Hepatocyte (in vitro differentiated cells): ENCODE data around the gene DSCAML1. TPM values are rescaled to one million over a fixed set of nuclear protein-coding genes. Genes with fewer than 3 reads are reported as not detected.

ENCODE experiments used
- DNase-seq: peaks from one replicate; pipeline ENCODE4 v3.0.0-alpha.2; 2016; ENCODE audit warnings: low spot score
- H2AFZ ChIP-seq: fragments of 200-600 bp; sonication (generic); 2 replicates; pipeline ENCODE4 v1.6.0; 2016; ENCODE audit warnings: antibody characterized with exemption, mild to moderate bottlenecking
- H3K27ac ChIP-seq: fragments of 200-600 bp; sonication (generic); 2 replicates; pipeline ENCODE4 v1.5.1; 2016; ENCODE audit warnings: mild to moderate bottlenecking
- H3K27me3 ChIP-seq: fragments of 200-600 bp; sonication (generic); 2 replicates; pipeline ENCODE4 v1.6.1; 2016
- H3K36me3 ChIP-seq: fragments of 200-600 bp; sonication (generic); replicated peaks from 2 replicates; pipeline ENCODE4 v1.5.1; 2016; ENCODE audit warnings: low read depth; ENCODE audit not compliant: insufficient read depth
- H3K4me1 ChIP-seq: fragments of 200-600 bp; sonication (generic); 2 replicates; pipeline ENCODE4 v1.5.1; 2016; ENCODE audit warnings: mild to moderate bottlenecking, moderate library complexity; ENCODE audit not compliant: insufficient read depth
- H3K4me2 ChIP-seq: fragments of 200-600 bp; sonication (generic); 2 replicates; pipeline ENCODE4 v1.6.0; 2016
- H3K4me3 ChIP-seq: fragments of 200-600 bp; sonication (generic); 2 replicates; pipeline ENCODE4 v1.5.1; 2016; ENCODE audit warnings: mild to moderate bottlenecking
- H3K79me2 ChIP-seq: fragments of 200-600 bp; sonication (generic); 2 replicates; pipeline ENCODE4 v1.6.0; 2017; ENCODE audit warnings: mild to moderate bottlenecking
- H3K9me2 ChIP-seq: fragments of 200-600 bp; sonication (generic); replicated peaks from 2 replicates; pipeline ENCODE4 v1.6.0; 2017; ENCODE audit warnings: mild to moderate bottlenecking; ENCODE audit not compliant: insufficient read depth
- H3K9me3 ChIP-seq: fragments of 200-600 bp; sonication (generic); 2 replicates; pipeline ENCODE4 v1.5.1; 2016; ENCODE audit warnings: low read depth, mild to moderate bottlenecking
- H4K20me1 ChIP-seq: fragments of 200-600 bp; sonication (generic); 2 replicates; pipeline ENCODE4 v1.6.0; 2016; ENCODE audit warnings: mild to moderate bottlenecking; ENCODE audit not compliant: insufficient read depth, poor library complexity, severe bottlenecking
- CTCF ChIP-seq: fragments of 200-600 bp; sonication (generic); IDR thresholded peaks from 2 replicates; pipeline ENCODE4 v1.5.1; 2016; ENCODE audit warnings: antibody characterized with exemption, mild to moderate bottlenecking; ENCODE audit not compliant: poor library complexity
- EZH2 ChIP-seq: fragments of 200-600 bp; sonication (generic); IDR thresholded peaks from 2 replicates; pipeline ENCODE4 v1.6.1; 2016; ENCODE audit warnings: antibody characterized with exemption, mild to moderate bottlenecking, borderline replicate concordance
- EZH2phosphoT487 ChIP-seq: fragments of 200-600 bp; sonication (generic); IDR thresholded peaks from one replicate; pipeline ENCODE4 v1.6.1; 2018; ENCODE audit warnings: antibody characterized with exemption, mild to moderate bottlenecking, low read depth, moderate library complexity; ENCODE audit not compliant: unreplicated experiment, severe bottlenecking
- WGBS: methylation state at CpG from one replicate; pipeline ENCODE4 v1.1.6; 2016; ENCODE audit warnings: low lambda C conversion rate; ENCODE audit errors: missing lambda C conversion rate; 5-methylcytosine and 5-hydroxymethylcytosine counted together
- polyA plus RNA-seq: library from polyadenylated mRNA; unstranded; fragments of >200 nt; fragmentation: Nextera tagmentation; extraction: Ambion mirVana; gene quantifications from 2 replicates; pipeline ENCODE4 v1.2.1, GENCODE V29; 2016
- total RNA-seq: library from RNA; depleted of rRNA; stranded (reverse); fragments of >200 nt; gene quantifications from 2 replicates; pipeline ENCODE4 v1.2.3, GENCODE V29; 2014

The DSCAML1 gene
- total and polyA plus RNA-seq, 2 experiments from 2014 or later: 0.46 to 2.6 TPM

GRCh38 chr11:117444256-117444655 lies 352.8 kb downstream of the DSCAML1 start:
- 52% methylated on average over 8 of the region's 8 CpGs for WGBS
- Histone ChIP-seq H3K9me2 (no peaks in the 10 kb centered on the region), H3K4me3 (no peak overlapping the region), H3K27ac (no peak overlapping the region), H3K36me3 (no peaks in the 10 kb centered on the region), H3K4me2 (no peak overlapping the region), H4K20me1 (no peaks in the 10 kb centered on the region), H3K4me1 (peaks cover 6% of the 10 kb centered on the region), H3K27me3 (peaks cover 9% of the 10 kb centered on the region), H3K79me2 (no peaks in the 10 kb centered on the region), H2AFZ (no peak overlapping the region), H3K9me3 (no peaks in the 10 kb centered on the region)
- no peak for DNase-seq
- no peak for TF ChIP-seq EZH2
- no peak for TF ChIP-seq EZH2phosphoT487
- TF ChIP-seq CTCF: no peak

- Histone ChIP-seq H3K9me2 (no peaks in the 10 kb centered on the region), H3K4me1 (peaks cover 6% of the 10 kb centered on the region), H3K4me3 (no peak overlapping the region), H4K20me1 (no peaks in the 10 kb centered on the region), H3K27me3 (peaks cover 9% of the 10 kb centered on the region), H3K27ac (no peak overlapping the region), H3K36me3 (no peaks in the 10 kb centered on the region), H3K9me3 (no peaks in the 10 kb centered on the region), H2AFZ (no peak overlapping the region), H3K79me2 (no peaks in the 10 kb centered on the region), H3K4me2 (no peak overlapping the region)
- peak; percentile 82 for DNase-seq
- WGBS: 55% methylated on average over 38 of the region's 38 CpGs
- no peak for TF ChIP-seq EZH2phosphoT487
- TF ChIP-seq CTCF: peak; percentile 73
Measured at GRCh38 chr11:117443266-117444186, 353.5 kb downstream of the DSCAML1 start.

GRCh38 chr11:117442869-117443239 lies 354.2 kb downstream of the DSCAML1 start:
- no peak for DNase-seq
- Histone ChIP-seq H3K4me1 (peaks cover 6% of the 10 kb centered on the region), H3K4me2 (no peak overlapping the region), H4K20me1 (no peaks in the 10 kb centered on the region), H3K36me3 (no peaks in the 10 kb centered on the region), H3K27ac (no peak overlapping the region), H3K9me3 (no peaks in the 10 kb centered on the region), H3K9me2 (no peaks in the 10 kb centered on the region), H2AFZ (no peak overlapping the region), H3K79me2 (no peaks in the 10 kb centered on the region), H3K4me3 (no peak overlapping the region), H3K27me3 (peaks cover 9% of the 10 kb centered on the region)
- whole genome bisulfite sequencing: 81% methylated on average over 12 of the region's 12 CpGs
- no peak for TF ChIP-seq EZH2
- no peak for TF ChIP-seq CTCF
- no peak for TF ChIP-seq EZH2phosphoT487
